GM23338 (cell line): ENCODE measurements around the gene GPATCH2. TPM values are rescaled to one million over a fixed set of nuclear protein-coding genes. Genes with fewer than 3 reads are reported as not detected.
A peak's percentile ranks its signal among the peaks of the same experiment; 100 is the strongest.

Source experiments
- ATAC-seq: fragments of 200-7000 bp; cut with Tn5 transposase; 3 replicates; pipeline ENCODE4 v1.9.1; 2020
- DNase-seq: peaks from one replicate; pipeline ENCODE4 v3.0.0-alpha.2; 2015; ENCODE audit warnings: low spot score
- H2AFZ ChIP-seq: fragments of 200-600 bp; sonication (generic); 2 replicates; pipeline ENCODE4 v1.8.0; 2016; ENCODE audit warnings: antibody characterized with exemption, mild to moderate bottlenecking, moderate library complexity
- H3F3A ChIP-seq: fragments of 200-600 bp; sonication (generic); replicated peaks from 2 replicates; pipeline ENCODE4 v1.8.0; 2017; ENCODE audit warnings: antibody characterized with exemption, mixed run types, low read depth
- H3K27ac ChIP-seq: fragments of 200-600 bp; sonication (generic); 2 replicates; pipeline ENCODE4 v1.6.1; 2016; ENCODE audit warnings: low read depth
- H3K27me3 ChIP-seq: fragments of 200-600 bp; sonication (generic); 2 replicates; pipeline ENCODE4 v1.8.0; 2016; ENCODE audit warnings: mild to moderate bottlenecking, mixed run types, moderate library complexity; ENCODE audit not compliant: insufficient read depth
- H3K36me3 ChIP-seq: fragments of 200-600 bp; sonication (generic); 2 replicates; pipeline ENCODE4 v1.8.0; 2016; ENCODE audit warnings: mild to moderate bottlenecking; ENCODE audit not compliant: insufficient read depth
- H3K4me1 ChIP-seq: fragments of 200-600 bp; sonication (generic); 2 replicates; pipeline ENCODE4 v1.8.0; 2016; ENCODE audit warnings: mild to moderate bottlenecking, moderate library complexity; ENCODE audit not compliant: insufficient read depth
- H3K4me2 ChIP-seq: fragments of 200-600 bp; sonication (generic); 2 replicates; pipeline ENCODE4 v1.7.1; 2017; ENCODE audit warnings: mixed run types
- H3K4me3 ChIP-seq: fragments of 200-600 bp; sonication (generic); 2 replicates; pipeline ENCODE4 v1.6.1; 2016; ENCODE audit warnings: mixed run types
- H3K79me2 ChIP-seq: fragments of 200-600 bp; sonication (generic); replicated peaks from 2 replicates; pipeline ENCODE4 v1.8.0; 2017; ENCODE audit warnings: mild to moderate bottlenecking; ENCODE audit not compliant: insufficient read depth
- H3K9me2 ChIP-seq: fragments of 200-600 bp; sonication (generic); 2 replicates; pipeline ENCODE4 v1.8.0; 2017; ENCODE audit not compliant: insufficient read depth
- H4K20me1 ChIP-seq: fragments of 200-600 bp; sonication (generic); replicated peaks from 2 replicates; pipeline ENCODE4 v1.8.0; 2017; ENCODE audit warnings: mild to moderate bottlenecking; ENCODE audit not compliant: insufficient read depth
- H3K27ac Mint-ChIP-seq: 2 replicates; pipeline ENCODE4 v1.8.0; 2020; ENCODE audit warnings: inconsistent platforms, mild to moderate bottlenecking, moderate library complexity, mixed read lengths
- H3K27me3 Mint-ChIP-seq: 3 replicates; pipeline ENCODE4 v1.8.0; 2022; ENCODE audit warnings: low read depth, mild to moderate bottlenecking, moderate library complexity, mixed read lengths, inconsistent platforms; ENCODE audit not compliant: insufficient read depth, poor library complexity
- H3K36me3 Mint-ChIP-seq: 3 replicates; pipeline ENCODE4 v1.8.0; 2021; ENCODE audit warnings: low read depth, mild to moderate bottlenecking, inconsistent platforms, moderate library complexity, mixed read lengths
- H3K4me1 Mint-ChIP-seq: 3 replicates; pipeline ENCODE4 v1.8.0; 2020; ENCODE audit warnings: mild to moderate bottlenecking, inconsistent platforms, mixed read lengths
- H3K4me3 Mint-ChIP-seq: 3 replicates; pipeline ENCODE4 v1.8.0; 2021; ENCODE audit warnings: moderate library complexity, mild to moderate bottlenecking, inconsistent platforms, mixed read lengths
- H3K9me3 Mint-ChIP-seq: 3 replicates; pipeline ENCODE4 v1.8.0; 2020; ENCODE audit warnings: moderate library complexity, mild to moderate bottlenecking, inconsistent platforms, mixed read lengths
- EZH2 ChIP-seq: fragments of 200-600 bp; sonication (generic); IDR thresholded peaks from one replicate; pipeline ENCODE4 v1.8.0; 2017; ENCODE audit warnings: antibody characterized with exemption, mild to moderate bottlenecking, low read depth; ENCODE audit not compliant: unreplicated experiment
- EZH2phosphoT487 ChIP-seq: fragments of 200-600 bp; sonication (generic); IDR thresholded peaks from one replicate; pipeline ENCODE4 v1.8.1; 2018; ENCODE audit warnings: antibody characterized with exemption; ENCODE audit not compliant: unreplicated experiment
- JUNB ChIP-seq: IDR thresholded peaks from one replicate; pipeline ENCODE4 v1.6.1; 2016; ENCODE audit warnings: antibody characterized with exemption; ENCODE audit not compliant: unreplicated experiment
- NANOG ChIP-seq: IDR thresholded peaks from 2 replicates; pipeline ENCODE4 v1.6.1; 2016; ENCODE audit warnings: antibody characterized with exemption, borderline replicate concordance
- POLR2AphosphoS5 ChIP-seq: IDR thresholded peaks from 2 replicates; pipeline ENCODE4 v1.6.1; 2016; ENCODE audit warnings: antibody characterized with exemption, low read depth
- ZNF114 ChIP-seq: fragments of 250-450 bp; sonication (Bioruptor Pico); IDR thresholded peaks from 2 replicates; pipeline ENCODE4 v1.5.0; 2020; ENCODE audit warnings: mild to moderate bottlenecking, moderate library complexity
- polyA plus RNA-seq: library from polyadenylated mRNA; unstranded; fragments of >200 nt; fragmentation: Nextera tagmentation; extraction: Ambion mirVana; gene quantifications from 2 replicates; pipeline ENCODE4 v1.2.1, GENCODE V29; 2016
- total RNA-seq: library from RNA; depleted of rRNA; stranded (reverse); fragments of >200 nt; shearing (Covaris generic); gene quantifications from 2 replicates; pipeline ENCODE4 v1.2.3, GENCODE V29; 2014
- TF ChIP-seq, protein P1 (sequence below), 2 experiments: fragments of 200-600 bp in 1 of 2; sonication (generic) in 1 of 2; conservative IDR thresholded peaks; 2 replicates each; pipeline versions ENCODE4 v1.5.1 to v1.6.1; 2016 to 2017; ENCODE audit warnings: antibody characterized with exemption in 2 of 2, low read depth in 2 of 2, mild to moderate bottlenecking in 2 of 2, moderate library complexity in 1 of 2
- TF ChIP-seq, protein P2 (sequence below): IDR thresholded peaks from 2 replicates; pipeline ENCODE4 v1.6.1; 2016; ENCODE audit warnings: antibody characterized with exemption
- TF ChIP-seq, protein P3 (sequence below): fragments of 250-450 bp; sonication (Bioruptor Pico); IDR thresholded peaks from 2 replicates; pipeline ENCODE4 v1.5.0; 2020; ENCODE audit warnings: mild to moderate bottlenecking, moderate library complexity
- TF ChIP-seq, protein P4 (sequence below): IDR thresholded peaks from one replicate; pipeline ENCODE4 v1.6.1; 2018; ENCODE audit warnings: antibody characterized with exemption; ENCODE audit not compliant: unreplicated experiment

The GPATCH2 gene
- total and polyA plus RNA-seq, 2 experiments from 2014 or later, result 12.3 to 26.7 TPM

DNA sequence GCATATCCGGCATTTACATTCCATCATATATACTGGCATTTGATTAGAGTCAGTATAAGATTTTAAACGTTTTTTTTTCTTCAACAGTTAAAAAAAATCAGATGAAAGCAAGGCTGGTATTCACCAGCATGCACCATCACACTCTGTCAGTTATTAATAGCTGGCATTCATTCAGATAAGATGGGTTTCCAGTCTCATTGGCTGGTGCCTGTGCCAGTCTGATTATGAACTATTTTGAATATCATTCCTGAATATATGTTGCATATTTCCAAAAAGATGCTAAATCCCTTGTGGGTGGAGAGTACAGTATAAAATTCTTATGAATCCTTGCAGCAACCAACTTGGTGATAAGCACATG, 211.7 kb downstream of the GPATCH2 start:
- no peak overlapping the region for H3K4me2 ChIP-seq
- H2AFZ ChIP-seq, result peak overlapping the region; percentile 95; the same call in 1 of the 2 replicates
- Mint-ChIP-seq H3K27me3 (peaks cover 2% of the 10 kb centered on the region), H3K4me1 (no peaks in the 10 kb centered on the region), H3K27ac (no peak overlapping the region), H3K9me3 (no peaks in the 10 kb centered on the region), H3K36me3 (no peaks in the 10 kb centered on the region), H3K4me3 (no peak overlapping the region)
- no peaks in the 10 kb centered on the region for H3F3A ChIP-seq
- no peaks in the 10 kb centered on the region for H4K20me1 ChIP-seq
- TF ChIP-seq ZNF114 (CRISPR knock-in tag), result no peak
- TF ChIP-seq, protein P1, sequence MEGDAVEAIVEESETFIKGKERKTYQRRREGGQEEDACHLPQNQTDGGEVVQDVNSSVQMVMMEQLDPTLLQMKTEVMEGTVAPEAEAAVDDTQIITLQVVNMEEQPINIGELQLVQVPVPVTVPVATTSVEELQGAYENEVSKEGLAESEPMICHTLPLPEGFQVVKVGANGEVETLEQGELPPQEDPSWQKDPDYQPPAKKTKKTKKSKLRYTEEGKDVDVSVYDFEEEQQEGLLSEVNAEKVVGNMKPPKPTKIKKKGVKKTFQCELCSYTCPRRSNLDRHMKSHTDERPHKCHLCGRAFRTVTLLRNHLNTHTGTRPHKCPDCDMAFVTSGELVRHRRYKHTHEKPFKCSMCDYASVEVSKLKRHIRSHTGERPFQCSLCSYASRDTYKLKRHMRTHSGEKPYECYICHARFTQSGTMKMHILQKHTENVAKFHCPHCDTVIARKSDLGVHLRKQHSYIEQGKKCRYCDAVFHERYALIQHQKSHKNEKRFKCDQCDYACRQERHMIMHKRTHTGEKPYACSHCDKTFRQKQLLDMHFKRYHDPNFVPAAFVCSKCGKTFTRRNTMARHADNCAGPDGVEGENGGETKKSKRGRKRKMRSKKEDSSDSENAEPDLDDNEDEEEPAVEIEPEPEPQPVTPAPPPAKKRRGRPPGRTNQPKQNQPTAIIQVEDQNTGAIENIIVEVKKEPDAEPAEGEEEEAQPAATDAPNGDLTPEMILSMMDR (conservative IDR thresholded peaks at IDR 0.05; ENCODE audit: low read depth in 2 of 2), result no peak
- no peak for TF ChIP-seq EZH2phosphoT487
- no peak for TF ChIP-seq POLR2AphosphoS5
- TF ChIP-seq, protein P2, sequence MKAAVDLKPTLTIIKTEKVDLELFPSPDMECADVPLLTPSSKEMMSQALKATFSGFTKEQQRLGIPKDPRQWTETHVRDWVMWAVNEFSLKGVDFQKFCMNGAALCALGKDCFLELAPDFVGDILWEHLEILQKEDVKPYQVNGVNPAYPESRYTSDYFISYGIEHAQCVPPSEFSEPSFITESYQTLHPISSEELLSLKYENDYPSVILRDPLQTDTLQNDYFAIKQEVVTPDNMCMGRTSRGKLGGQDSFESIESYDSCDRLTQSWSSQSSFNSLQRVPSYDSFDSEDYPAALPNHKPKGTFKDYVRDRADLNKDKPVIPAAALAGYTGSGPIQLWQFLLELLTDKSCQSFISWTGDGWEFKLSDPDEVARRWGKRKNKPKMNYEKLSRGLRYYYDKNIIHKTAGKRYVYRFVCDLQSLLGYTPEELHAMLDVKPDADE, result no peak
- TF ChIP-seq, protein P3, sequence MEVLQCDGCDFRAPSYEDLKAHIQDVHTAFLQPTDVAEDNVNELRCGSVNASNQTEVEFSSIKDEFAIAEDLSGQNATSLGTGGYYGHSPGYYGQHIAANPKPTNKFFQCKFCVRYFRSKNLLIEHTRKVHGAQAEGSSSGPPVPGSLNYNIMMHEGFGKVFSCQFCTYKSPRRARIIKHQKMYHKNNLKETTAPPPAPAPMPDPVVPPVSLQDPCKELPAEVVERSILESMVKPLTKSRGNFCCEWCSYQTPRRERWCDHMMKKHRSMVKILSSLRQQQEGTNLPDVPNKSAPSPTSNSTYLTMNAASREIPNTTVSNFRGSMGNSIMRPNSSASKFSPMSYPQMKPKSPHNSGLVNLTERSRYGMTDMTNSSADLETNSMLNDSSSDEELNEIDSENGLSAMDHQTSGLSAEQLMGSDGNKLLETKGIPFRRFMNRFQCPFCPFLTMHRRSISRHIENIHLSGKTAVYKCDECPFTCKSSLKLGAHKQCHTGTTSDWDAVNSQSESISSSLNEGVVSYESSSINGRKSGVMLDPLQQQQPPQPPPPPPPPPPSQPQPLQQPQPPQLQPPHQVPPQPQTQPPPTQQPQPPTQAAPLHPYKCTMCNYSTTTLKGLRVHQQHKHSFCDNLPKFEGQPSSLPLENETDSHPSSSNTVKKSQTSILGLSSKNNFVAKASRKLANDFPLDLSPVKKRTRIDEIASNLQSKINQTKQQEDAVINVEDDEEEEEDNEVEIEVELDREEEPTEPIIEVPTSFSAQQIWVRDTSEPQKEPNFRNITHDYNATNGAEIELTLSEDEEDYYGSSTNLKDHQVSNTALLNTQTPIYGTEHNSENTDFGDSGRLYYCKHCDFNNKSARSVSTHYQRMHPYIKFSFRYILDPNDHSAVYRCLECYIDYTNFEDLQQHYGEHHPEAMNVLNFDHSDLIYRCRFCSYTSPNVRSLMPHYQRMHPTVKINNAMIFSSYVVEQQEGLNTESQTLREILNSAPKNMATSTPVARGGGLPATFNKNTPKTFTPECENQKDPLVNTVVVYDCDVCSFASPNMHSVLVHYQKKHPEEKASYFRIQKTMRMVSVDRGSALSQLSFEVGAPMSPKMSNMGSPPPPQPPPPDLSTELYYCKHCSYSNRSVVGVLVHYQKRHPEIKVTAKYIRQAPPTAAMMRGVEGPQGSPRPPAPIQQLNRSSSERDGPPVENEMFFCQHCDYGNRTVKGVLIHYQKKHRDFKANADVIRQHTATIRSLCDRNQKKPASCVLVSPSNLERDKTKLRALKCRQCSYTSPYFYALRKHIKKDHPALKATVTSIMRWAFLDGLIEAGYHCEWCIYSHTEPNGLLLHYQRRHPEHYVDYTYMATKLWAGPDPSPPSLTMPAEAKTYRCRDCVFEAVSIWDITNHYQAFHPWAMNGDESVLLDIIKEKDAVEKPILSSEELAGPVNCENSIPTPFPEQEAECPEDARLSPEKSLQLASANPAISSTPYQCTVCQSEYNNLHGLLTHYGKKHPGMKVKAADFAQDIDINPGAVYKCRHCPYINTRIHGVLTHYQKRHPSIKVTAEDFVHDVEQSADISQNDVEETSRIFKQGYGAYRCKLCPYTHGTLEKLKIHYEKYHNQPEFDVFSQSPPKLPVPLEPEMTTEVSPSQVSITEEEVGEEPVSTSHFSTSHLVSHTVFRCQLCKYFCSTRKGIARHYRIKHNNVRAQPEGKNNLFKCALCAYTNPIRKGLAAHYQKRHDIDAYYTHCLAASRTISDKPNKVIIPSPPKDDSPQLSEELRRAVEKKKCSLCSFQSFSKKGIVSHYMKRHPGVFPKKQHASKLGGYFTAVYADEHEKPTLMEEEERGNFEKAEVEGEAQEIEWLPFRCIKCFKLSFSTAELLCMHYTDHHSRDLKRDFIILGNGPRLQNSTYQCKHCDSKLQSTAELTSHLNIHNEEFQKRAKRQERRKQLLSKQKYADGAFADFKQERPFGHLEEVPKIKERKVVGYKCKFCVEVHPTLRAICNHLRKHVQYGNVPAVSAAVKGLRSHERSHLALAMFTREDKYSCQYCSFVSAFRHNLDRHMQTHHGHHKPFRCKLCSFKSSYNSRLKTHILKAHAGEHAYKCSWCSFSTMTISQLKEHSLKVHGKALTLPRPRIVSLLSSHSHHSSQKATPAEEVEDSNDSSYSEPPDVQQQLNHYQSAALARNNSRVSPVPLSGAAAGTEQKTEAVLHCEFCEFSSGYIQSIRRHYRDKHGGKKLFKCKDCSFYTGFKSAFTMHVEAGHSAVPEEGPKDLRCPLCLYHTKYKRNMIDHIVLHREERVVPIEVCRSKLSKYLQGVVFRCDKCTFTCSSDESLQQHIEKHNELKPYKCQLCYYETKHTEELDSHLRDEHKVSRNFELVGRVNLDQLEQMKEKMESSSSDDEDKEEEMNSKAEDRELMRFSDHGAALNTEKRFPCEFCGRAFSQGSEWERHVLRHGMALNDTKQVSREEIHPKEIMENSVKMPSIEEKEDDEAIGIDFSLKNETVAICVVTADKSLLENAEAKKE, result no peak
- TF ChIP-seq, protein P4, sequence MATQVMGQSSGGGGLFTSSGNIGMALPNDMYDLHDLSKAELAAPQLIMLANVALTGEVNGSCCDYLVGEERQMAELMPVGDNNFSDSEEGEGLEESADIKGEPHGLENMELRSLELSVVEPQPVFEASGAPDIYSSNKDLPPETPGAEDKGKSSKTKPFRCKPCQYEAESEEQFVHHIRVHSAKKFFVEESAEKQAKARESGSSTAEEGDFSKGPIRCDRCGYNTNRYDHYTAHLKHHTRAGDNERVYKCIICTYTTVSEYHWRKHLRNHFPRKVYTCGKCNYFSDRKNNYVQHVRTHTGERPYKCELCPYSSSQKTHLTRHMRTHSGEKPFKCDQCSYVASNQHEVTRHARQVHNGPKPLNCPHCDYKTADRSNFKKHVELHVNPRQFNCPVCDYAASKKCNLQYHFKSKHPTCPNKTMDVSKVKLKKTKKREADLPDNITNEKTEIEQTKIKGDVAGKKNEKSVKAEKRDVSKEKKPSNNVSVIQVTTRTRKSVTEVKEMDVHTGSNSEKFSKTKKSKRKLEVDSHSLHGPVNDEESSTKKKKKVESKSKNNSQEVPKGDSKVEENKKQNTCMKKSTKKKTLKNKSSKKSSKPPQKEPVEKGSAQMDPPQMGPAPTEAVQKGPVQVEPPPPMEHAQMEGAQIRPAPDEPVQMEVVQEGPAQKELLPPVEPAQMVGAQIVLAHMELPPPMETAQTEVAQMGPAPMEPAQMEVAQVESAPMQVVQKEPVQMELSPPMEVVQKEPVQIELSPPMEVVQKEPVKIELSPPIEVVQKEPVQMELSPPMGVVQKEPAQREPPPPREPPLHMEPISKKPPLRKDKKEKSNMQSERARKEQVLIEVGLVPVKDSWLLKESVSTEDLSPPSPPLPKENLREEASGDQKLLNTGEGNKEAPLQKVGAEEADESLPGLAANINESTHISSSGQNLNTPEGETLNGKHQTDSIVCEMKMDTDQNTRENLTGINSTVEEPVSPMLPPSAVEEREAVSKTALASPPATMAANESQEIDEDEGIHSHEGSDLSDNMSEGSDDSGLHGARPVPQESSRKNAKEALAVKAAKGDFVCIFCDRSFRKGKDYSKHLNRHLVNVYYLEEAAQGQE, result no peak
- TF ChIP-seq EZH2, result no peak
- TF ChIP-seq NANOG, result no peak
- no peak for TF ChIP-seq JUNB
- H3K27me3 ChIP-seq, result no peaks in the 10 kb centered on the region
- no peak for ATAC-seq
- no peaks in the 10 kb centered on the region for H3K79me2 ChIP-seq
- no peaks in the 10 kb centered on the region for H3K4me1 ChIP-seq
- no peaks in the 10 kb centered on the region for H3K9me2 ChIP-seq
- H3K27ac ChIP-seq, result no peak overlapping the region
- no peak overlapping the region for H3K4me3 ChIP-seq
- DNase-seq, result no peak
- H3K36me3 ChIP-seq, result no peaks in the 10 kb centered on the region
